Stimulated activated CD4-positive, alpha-beta T cell treated with anti-CD3 and anti-CD28 coated beads, Interleukin-12 subunit alpha, Interleukin-12 subunit beta, amount 100 ng/mL, for 48 hours (primary cell): ENCODE results near the gene RASSF4.

ENCODE experiments used
- DNase-seq, 3 donors: peaks; one replicate each; pipeline ENCODE4 v3.0.0-alpha.2; 2020; ENCODE audit warnings: low read depth in 2 of 3, low spot score in 1 of 3

The RASSF4 gene

DNA sequence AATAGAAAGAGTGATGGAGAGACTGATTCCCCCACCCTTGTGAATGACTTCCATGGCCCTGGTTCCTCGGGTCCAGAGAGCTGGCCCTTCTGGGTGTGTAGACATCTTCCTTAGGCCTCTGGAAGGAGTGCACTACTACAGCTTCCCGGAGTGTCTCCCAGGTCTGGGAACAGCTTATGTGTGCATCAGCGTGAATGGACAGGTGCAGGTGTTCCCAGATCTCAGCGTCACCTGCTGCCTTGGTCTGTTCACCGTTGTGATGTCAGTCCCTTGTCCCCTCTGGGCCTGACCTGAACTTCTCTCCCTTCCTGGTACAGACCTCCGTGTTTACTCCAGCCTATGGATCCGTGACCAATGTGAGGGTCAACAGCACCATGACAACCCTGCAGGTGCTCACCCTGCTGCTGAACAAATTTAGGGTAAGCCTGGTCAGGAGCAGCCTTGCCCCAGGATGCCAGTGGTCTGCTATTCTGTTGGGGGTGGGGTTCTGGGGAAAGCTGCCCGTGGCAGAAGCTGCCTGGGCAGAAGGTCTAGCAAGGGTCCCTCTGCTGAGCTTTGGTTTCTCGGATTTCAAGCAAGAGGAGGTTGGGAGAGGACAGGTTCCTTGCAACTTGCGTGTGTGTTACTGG lies 29.5 kb downstream of the RASSF4 start:
- no peak for DNase-seq

- no peak for DNase-seq
Observed at GRCh38 chr10:44989597-44990301, 30.1 kb downstream of the RASSF4 start.

GRCh38 chr10:44990302-44990655 lies 30.7 kb downstream of the RASSF4 start:
- DNase-seq: no peak

DNA sequence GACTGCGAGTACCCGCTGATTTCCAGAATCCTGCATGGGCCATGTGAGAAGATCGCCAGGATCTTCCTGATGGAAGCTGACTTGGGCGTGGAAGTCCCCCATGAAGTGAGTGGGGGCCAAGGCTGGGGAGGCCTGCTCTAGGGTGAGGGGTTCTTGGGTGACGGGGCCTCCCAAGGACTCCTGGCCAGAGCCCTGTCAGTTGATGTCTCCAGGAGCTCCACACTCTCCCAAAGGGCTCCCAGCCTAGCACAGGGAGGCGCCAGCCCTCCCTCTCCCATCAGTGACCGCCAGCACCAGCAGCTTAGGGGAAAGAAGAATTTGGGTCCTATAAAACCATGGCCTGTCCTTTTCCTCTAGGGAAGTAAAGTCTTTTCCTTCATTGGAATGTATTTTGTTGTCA lies 31.4 kb downstream of the RASSF4 start:
- no peak for DNase-seq

DNA sequence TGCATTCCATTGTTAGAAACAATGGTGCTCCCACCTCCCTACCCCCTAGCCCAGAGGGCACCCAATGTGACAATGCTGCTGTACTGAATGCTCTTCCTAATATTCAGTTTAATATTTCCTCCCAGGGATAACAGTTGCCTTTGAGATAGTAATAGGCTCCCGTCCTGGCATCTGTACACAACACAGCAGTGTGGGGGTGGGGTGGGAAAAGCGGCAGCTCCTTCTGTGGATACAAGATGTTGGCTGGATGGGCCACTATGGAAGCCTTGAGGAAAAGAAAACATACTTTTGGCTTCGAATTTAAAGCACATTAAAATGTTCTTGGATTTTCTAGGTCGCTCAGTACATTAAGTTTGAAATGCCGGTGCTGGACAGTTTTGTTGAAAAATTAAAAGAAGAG lies 32.0 kb downstream of the RASSF4 start:
- DNase-seq: no peak

GRCh38 chr10:44992070-44992731 lies 32.6 kb downstream of the RASSF4 start:
- no peak for DNase-seq

DNA sequence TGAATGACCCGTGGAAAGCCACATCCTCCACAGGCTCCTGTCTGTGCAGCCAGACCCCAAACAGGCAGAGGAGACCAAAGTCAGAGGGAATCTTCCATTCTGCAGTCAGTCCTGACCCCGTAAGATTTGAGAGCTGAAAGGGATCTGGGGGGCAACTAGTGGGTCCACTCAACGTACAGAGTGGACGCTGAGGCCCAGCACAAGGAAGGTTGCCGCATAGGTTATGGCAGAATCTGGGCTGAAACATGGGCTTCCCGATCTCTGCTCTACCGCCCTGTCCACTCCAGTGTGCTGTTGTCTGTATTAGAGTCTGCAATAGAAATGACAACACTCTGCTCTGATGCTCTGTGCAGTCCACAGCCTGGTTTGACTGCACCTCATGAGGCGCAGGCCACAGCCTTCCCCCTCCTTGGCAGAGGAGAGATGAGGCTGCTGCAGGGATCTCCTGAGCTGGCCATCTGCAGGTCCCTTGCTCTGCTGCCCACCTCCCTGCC lies 33.2 kb downstream of the RASSF4 start:
- DNase-seq: no peak

DNA sequence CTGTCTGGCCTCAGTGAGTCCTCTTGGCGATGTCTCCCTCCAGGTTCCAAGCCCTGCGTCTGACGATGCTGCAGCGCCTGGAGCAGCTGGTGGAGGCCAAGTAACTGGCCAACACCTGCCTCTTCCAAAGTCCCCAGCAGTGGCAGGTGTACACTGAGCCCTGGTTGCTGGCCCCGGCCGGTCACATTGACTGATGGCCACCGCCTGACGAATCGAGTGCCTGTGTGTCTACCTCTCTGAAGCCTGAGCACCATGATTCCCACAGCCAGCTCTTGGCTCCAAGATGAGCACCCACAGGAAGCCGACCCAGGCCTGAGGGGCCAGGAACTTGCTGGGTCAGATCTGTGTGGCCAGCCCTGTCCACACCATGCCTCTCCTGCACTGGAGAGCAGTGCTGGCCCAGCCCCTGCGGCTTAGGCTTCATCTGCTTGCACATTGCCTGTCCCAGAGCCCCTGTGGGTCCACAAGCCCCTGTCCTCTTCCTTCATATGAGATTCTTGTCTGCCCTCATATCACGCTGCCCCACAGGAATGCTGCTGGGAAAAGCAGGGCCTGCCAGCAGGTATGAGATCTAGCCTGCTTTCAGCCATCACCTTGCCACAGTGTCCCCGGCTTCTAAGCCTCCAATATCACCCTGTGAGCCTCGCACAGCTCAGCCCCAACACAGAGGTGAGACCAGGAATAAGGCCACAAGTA lies 33.8 kb downstream of the RASSF4 start:
- DNase-seq: no peak

DNA sequence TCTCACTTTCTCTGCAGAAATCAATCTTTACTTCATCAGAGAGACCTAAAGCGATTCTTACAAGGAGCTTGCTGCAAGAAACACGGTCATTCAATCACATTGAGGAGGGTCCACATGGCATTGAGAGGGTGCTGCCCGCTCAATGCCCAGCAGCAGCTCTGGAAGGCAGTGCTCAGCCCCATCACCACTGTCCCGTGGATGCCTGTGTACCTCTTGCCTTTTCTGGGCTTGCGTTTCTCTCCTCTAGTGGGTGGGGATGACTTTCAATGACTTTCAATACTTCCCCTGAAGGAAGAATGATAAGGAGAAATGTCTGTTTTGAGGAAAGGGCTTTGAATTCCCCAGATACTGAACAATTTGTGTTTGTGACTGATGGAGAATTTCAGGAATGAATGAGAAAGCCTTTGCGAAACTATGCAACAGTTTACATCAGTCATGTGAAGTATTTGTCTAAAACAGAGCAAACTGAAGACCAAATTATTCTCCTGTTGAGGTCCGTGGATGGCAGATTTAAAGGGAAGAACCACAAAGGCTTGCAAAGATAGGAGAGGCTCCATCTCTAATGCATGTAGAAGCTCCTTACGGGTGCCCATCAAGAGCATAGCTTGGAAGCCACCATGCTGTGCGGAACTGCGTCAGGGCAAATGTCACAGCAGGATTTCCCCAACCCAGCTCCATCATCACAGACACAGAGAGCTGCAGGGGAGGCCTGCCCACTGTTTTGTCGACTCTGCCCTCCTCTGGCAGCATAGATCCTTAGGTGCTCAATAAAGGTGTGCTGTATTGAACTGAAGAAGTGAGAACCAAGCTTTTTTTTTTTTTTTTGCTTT lies 34.5 kb downstream of the RASSF4 start:
- no peak for DNase-seq

GRCh38 chr10:44994752-44995530 lies 35.3 kb downstream of the RASSF4 start:
- DNase-seq: no peak

- no peak for DNase-seq
Observed at GRCh38 chr10:44995581-44995913, 35.9 kb downstream of the RASSF4 start.

- no peak for DNase-seq
Observed at GRCh38 chr10:44995914-44996669, 36.5 kb downstream of the RASSF4 start.

- DNase-seq: no peak
Observed at GRCh38 chr10:44997105-44997748, 37.6 kb downstream of the RASSF4 start.

DNA sequence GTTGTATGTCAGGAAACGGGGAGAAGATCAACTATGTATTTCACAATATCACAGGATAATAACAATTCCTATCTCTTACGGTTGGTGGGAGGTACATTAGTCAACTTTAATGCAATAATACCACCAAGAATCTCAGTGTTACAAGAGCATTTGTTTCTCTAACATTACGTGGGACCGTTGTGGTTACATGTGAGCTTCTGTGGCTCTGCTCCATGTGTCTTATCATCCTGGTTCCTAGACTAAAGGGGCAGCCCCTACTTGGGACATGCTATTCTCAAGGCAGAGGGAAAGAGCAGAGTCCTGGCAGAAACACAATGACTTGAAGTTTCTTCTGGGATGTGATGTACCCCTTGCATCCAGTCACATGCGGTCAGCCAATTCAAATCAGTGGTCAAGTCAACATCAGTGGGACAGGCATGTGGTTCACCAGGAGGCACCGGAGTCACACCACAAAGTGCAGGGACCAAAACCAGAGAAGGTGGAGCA lies 38.6 kb downstream of the RASSF4 start:
- no peak for DNase-seq

DNA sequence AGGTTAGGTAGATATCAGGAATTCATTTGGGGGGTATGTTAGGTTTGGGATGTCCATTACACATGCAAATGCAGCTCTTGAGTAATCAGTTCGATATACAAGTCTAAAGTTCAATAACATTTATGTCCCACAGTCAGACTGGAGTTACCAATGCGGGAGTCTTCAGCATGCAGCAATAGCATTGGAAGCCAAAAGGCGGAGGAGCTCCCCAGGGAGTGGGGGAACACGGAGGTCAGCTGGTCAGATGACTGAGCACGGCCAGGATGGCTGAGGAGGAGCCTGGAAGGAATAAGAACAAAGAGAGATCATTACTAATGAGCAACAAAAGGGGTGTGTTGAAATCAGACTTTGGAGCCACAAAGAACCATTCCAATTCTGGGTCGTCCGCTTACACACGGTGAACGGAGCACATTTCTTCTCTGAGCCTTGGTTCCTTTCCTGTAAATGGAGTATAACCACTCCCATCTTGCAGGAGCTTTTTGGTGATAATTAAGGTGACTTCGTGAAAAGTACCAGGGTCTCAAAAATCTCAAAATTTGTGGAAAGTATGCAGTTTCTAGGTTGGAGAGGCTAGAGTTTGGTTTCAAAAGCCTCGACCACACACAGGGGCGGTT lies 40.6 kb downstream of the RASSF4 start:
- DNase-seq: no peak

DNA sequence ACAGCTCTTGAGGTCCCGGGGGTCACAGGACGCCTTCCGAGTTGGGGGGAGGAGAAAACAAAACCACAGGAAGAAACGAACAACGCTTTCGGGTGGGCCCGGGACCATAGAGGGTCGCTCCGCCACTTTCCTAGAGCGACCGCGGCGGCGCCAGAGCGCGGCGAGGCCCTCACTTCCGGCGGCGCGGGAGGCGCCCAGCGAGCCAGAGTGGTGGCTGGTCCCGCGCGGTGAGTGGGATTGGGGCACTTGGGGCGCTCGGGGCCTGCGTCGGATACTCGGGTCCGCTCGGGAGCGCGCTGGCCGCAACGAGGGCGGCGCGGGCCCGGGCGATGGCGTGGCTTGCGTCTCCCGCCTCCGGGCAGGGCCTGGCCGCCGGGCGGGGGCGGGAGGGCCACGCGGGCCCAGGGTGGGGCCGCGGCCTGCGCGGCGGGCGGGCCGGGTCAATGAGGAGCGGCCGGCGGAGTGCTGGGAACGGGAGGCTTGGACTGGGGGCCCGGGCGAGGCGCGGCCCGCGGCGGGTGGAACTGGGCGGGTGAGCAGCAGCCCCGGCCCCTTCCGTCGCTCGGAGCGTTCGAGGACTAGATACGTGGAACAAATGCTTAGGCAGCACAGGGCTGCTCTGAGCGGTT lies 41.3 kb downstream of the RASSF4 start, which contains the start of gene ZNF22:
ZNF22 (plus strand) TSS at position 172 of the 629 bp plus-strand sequence. CDS start 2,446 bp downstream, outside the sequence.
- DNase-seq: peak in 2 of 3 donors; percentile 37 to 53

DNA sequence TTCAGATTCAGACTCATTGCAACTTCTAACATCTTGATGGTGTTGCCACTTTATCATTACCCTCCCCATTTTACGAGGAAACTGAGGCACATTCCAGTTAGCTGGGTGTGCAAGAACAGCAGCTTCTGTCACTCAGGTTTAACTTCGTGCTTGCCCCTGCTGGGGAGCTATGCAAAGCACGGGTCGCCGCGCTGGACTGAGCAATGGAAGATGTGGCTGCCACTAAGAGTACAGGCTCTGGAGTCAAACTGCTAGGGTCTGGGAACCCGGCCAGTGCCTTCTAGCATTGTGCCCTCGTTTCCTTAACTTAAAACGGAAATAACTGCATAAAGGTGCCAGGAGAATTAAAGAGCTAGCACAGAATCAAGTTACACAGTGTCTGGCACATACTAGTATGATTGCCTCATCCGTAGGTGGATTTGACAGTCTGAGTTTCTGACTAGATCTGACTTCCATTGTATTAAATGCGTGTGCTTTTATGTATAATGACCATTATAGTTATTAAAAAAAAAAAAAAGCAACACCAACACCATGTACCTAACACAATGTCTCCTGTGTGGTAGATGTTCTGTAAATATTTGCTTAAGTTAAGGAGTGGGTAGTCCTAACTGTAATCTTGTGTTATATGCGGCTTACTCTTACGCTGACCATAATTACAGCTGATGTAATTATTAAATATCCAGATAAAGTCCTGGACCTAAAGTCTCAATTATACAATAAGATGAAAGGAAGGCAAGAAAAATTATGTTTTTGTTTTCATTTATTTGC lies 42.0 kb downstream of the RASSF4 start:
- peak in 2 of 3 donors; percentile 39 to 42 for DNase-seq
